Stimulated activated CD4-positive, alpha-beta T cell treated with anti-CD3 and anti-CD28 coated beads, Interleukin-1b, Interleukin-23, amount 100 ng/mL, for 48 hours (primary cell): Measurements from ENCODE around the gene STMN3.
"Not testable (repeated sequence)": the region's sequence is repeated elsewhere in the genome, so short reads cannot be mapped to it uniquely, and the experiment has no call there.

Experiments used
- DNase-seq: peaks from one replicate; pipeline ENCODE4 v3.0.0-alpha.2; 2020

STMN3 gene

GRCh38 chr20:63653974-63654668 is 897 bp upstream of the STMN3 start:
- DNase-seq, result no peak

GRCh38 chr20:63652192-63652980 is 838 bp downstream of the STMN3 start:
- no peak for DNase-seq

GRCh38 chr20:63651942-63652191 is 1.4 kb downstream of the STMN3 start:
- DNase-seq, result no peak

- DNase-seq, result not testable (repeated sequence)
These were observed 2.7 kb downstream of the STMN3 start for GRCh38 chr20:63650486-63650885.

DNA sequence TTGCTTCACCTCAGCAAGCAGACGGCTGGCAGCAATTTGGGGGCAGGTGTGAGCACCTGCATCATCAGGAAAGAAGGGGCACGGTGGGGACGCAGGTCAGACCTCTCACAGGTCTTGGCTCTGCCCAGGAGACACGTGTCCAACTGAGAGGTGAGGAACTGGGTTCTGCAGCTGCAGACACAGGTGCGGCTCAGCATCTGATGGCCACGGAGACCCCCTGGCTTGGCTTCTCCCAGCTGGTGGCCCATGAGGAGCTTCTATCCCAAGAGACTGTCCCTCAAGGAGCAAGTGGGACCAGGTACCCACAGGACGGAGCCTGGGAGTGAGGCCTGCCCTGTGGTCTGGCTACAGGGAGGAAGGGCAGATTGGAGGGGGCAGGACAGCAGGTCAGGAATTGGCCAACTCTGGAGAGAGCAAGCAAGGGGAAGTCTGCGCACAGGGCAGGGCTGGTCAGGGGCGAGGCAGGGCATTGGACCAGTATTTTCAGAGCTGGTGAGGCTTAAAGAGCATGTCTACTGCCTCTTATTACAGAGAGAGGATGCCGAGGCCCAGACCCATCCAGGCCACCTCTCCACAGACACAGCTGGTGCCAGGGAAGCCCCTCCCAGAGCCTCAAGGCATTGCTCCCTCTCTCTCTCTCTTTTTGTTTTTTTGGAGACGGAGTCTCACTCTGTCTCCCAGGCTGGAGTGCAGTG is 4.2 kb downstream of the STMN3 start:
- no peak for DNase-seq

GRCh38 chr20:63648190-63648589 is 5.0 kb downstream of the STMN3 start:
- DNase-seq, result no peak

DNA sequence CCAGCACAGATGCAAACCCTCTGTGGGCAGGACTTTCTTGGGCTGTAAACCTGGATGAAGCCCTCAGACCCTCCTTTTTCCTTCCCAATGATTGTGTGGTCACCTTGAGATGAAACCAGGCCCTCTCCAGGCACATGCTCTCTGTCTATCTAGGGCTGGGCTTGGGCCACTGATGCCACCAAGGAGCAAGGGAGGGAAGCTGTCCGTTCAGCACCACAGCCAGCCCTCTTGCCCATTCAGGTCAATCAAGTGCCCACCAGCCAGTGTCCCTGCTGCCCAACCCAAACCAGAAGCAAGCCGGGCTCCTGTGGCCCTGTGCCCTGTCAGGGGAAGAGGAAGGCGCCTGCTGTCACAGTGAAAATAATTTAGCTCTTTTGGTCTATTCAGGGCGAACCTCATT is 8.0 kb downstream of the STMN3 start:
- DNase-seq, result no peak

GRCh38 chr20:63643946-63644345 is 9.3 kb downstream of the STMN3 start:
- no peak for DNase-seq

DNA sequence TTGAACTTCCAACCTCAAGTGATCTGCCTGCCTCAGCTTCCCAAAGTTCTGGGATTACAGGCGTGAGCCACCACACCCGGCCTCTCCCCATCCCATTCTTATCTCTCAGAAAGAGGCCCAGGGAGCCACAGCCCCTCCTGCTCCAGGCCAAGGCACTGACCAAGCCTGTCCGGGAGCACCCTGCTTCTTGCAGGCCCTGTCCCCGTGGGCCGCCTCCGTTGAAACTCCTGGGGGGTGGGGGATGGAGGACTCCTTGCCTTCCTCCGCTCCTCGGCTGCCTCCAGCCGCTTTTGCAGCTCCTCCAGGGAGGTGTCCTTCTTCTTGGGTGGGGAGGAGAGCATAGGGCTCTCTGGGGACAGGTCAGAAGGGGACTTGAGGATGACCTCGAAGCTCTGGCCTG is 9.7 kb downstream of the STMN3 start:
- DNase-seq, result no peak

- no peak for DNase-seq
These were observed 10.5 kb downstream of the STMN3 start for GRCh38 chr20:63642527-63643247.

DNA sequence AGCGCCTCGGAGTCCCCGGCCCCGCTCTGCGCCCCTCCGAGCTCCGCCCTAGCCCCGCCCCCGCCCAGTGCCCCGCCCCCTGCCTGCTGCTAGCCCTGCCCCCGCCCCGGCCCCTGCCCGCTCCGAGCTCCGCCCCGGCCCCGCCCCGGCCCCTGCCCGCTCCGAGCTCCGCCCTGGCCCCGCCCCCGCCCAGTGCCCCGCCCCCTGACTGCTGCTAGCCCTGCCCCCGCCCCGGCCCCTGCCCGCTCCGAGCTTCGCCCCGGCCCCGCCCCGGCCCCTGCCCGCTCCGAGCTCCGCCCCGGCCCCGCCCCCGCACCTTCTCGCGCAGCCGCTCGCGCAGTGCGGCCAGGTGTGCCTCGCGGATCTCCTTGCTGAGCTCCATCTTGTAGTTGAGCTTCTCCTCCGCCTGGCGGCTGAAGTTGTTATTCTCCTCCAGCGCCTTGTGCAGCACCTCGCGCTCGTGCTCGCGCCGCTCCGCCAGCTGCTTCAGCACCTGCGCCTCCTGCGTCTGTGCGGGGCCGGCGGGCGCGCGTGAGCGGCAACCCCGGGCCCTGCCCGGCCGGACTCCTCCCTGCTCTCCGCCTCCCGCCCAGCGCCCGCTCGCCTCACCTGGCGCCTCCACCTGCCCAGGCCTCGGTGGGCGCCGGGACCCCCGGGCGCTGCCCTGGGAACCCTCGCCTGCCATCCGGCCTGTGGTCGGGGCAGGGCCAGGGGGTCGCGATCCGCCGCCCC is 11.3 kb downstream of the STMN3 start:
- DNase-seq, result peak; percentile 97

- peak; percentile 42 for DNase-seq
These were observed 12.0 kb downstream of the STMN3 start for GRCh38 chr20:63641146-63641791.

DNA sequence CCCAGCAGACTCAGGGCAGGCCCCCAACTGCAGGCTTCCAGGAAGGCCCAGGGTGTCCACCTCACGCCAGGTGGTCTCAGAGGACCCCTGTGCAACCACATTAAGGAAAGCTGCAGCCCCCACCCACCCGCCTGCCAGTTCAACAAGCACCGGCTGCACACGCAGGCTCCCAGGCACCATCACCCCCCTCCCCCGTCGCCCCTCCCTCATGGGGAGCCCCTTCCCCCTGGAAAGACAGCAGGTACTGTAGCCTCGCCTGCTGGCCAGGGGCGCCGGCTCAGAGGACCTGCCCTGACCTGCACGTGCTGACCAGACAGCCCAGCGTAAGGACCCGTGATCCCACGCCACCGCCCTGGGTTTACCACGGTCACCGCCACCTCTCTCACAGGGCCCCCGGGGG is 12.5 kb downstream of the STMN3 start:
- not testable (repeated sequence) for DNase-seq

DNA sequence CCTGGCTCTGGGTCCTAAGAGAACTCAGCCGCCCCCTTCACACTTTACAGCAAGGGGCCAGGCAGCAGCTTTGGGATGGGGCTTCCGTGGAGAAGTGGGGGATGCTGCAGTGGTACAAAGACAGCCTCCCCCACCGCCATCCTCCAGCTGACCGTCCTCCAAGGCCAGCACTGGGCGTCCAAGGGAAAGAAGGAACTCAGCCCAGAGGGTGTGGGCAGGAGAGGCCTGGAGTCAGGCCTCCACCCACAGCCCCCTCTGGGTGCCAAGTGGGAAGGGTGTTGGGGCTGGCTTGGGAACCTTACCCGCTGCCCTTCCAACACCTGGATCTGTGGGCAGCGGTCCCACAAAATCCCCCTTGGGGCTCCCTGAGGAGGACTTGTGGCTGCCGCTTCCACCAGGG is 13.1 kb downstream of the STMN3 start:
- DNase-seq, result no peak

DNA sequence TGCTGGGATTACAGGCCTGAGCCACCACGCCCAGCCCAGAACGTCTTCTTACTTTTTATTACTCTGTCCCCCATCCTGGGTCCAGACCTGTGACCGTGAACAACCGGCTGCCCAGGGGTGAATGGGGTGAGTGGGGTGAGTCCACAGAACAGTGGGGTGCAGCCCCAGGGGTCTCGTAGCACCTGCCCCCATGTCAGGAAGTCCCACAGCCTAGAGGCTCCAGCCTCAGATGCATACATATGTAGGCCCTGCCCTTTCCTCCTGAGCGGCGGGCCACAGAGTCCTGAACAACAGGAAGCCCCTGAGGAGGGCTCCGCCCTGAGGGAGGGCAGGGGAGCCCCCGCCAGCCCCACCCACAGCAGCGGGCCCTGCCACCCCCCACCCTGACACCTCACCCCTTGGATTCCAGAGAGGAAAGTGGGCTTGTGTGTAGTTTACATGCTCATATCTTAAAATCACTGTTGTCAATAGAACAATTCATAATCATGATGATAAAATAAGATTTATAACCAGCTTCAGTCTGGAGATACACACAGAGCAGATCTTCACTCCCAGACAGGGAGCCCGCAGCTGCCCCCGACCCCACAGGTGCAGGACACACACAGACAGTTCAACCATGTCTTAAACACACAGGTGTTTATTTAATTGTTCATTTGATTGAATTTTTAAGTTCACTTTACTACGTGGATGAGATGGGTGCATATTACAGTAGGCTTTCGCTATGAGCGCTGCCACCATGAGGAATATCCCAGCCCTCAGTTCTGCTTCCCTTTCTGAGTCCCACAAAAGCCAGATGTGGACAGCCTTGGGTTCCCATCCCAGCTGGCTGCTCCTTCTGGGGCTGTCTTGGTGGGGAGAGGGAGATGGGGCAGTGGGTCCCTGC is 13.9 kb downstream of the STMN3 start:
- DNase-seq, result peak; percentile 68

GRCh38 chr20:63636752-63637628 is 16.2 kb downstream of the STMN3 start:
- DNase-seq, result no peak

DNA sequence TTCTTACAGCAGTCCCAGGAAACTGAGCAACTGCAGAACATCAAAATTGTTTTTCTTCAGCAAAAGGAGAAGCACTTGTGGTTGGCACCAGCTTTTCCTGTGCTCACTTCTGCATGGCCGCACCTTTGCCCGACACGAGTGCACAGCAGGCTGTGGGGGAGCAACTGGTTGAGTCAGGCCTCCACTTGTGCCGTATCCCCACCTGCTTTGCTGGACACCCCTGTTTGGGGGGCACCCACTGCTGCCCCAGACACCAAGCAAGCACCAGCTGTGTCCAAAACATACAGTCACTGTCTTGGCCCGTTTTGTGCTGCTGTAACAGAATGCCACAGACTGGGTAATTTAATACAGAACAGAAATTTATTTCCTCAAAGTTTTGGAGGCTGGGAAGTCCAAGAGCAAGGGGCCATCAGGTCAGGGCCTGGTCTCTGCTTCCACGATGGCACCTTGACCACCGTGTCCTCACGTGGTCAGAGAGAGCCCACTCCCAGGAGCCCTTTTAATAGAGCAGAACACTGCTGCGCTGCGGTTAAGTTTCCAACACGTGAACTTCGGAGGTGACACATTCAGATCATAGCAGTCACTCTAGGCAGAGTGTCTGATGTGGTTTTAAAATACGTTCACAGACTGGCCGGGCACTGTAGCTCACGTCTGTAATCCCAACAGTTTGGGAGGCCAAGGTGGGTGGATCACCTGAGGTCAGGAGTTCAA is 17.6 kb downstream of the STMN3 start:
- peak; percentile 83 for DNase-seq

DNA sequence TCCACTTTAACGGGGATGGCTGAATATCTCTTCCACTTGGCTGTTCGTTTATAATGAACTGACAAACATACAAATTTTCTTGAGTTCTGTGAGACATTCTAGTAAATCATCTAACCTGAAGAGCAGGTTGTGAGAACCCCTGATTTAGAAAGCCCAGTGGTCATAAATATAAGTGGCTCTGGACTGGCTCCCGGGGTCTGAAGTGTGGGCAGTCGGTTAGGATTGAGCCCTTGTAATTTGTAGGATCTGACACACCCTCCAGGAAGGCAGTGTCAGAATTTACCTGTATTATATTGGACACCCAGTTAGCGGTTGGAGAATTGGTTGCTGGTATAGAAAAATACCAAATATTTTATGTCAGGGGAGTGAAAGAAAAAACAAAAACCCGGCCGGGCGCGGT is 19.5 kb downstream of the STMN3 start:
- no peak for DNase-seq

- DNase-seq, result not testable (repeated sequence)
These were observed 21.8 kb downstream of the STMN3 start for GRCh38 chr20:63631426-63631825.
